ENCODE measurements around the gene PTPRG.

PTPRG gene

GRCh38 chr3:62335196-62335595, 773.8 kb downstream of the PTPRG start:
- Histone ChIP-seq H3K27me3 (replicated peaks; ENCODE audit: control insufficient read depth, insufficient read depth, low read length) (no peaks in the 10 kb centered on the region), H3K36me3 (ENCODE audit: control insufficient read depth, insufficient read depth, low read length) (no peaks in the 10 kb centered on the region), H3K4me3 (replicated peaks; ENCODE audit: low read depth, low read length) (no peak overlapping the region)
- no peak for TF ChIP-seq CTCF (IDR thresholded peaks at IDR 0.05; ENCODE audit: insufficient read depth, low read length, poor library complexity, severe bottlenecking)
- no peak for DNase-seq (ENCODE audit: extremely low read depth, insufficient read length)

GRCh38 chr3:62343755-62344154, 782.4 kb downstream of the PTPRG start:
- Histone ChIP-seq H3K36me3 (ENCODE audit: control insufficient read depth, insufficient read depth, low read length) (no peaks in the 10 kb centered on the region), H3K4me3 (replicated peaks; ENCODE audit: low read depth, low read length) (no peak overlapping the region), H3K27me3 (replicated peaks; ENCODE audit: control insufficient read depth, insufficient read depth, low read length) (no peaks in the 10 kb centered on the region)
- no peak for DNase-seq (ENCODE audit: extremely low read depth, insufficient read length)
- no peak for TF ChIP-seq CTCF (IDR thresholded peaks at IDR 0.05; ENCODE audit: insufficient read depth, low read length, poor library complexity, severe bottlenecking)
